Kidney epithelial cell (primary cell): ENCODE data around the gene TMEM218. TPM values are rescaled to one million over a fixed set of nuclear protein-coding genes. Genes with fewer than 3 reads are reported as not detected.

Experiments used
- DNase-seq: peaks from one replicate; pipeline ENCODE4 v3.0.0-alpha.2; 2010; ENCODE audit warnings: low read depth
- H3K27me3 ChIP-seq: 2 replicates; pipeline ENCODE4 v1.6.0; 2011; ENCODE audit warnings: low read length; ENCODE audit not compliant: control insufficient read depth, insufficient read depth
- H3K36me3 ChIP-seq: 2 replicates; pipeline ENCODE4 v1.5.1; 2011; ENCODE audit warnings: low read length; ENCODE audit not compliant: control insufficient read depth, insufficient read depth
- H3K4me3 ChIP-seq: 2 replicates; pipeline ENCODE4 v1.5.1; 2011; ENCODE audit warnings: low read depth, mild to moderate bottlenecking, control low read depth, low read length
- CTCF ChIP-seq: IDR thresholded peaks from 2 replicates; pipeline ENCODE4 v1.5.1; 2011; ENCODE audit warnings: mild to moderate bottlenecking, moderate library complexity, low read length, control low read depth, inconsistent platforms; ENCODE audit not compliant: insufficient read depth, poor library complexity, severe bottlenecking
- total RNA-seq: library from RNA; depleted of rRNA; stranded (reverse); fragments of >200 nt; gene quantifications from 2 replicates; pipeline ENCODE4 v1.2.3, GENCODE V29; 2015

Gene TMEM218
- total RNA-seq, 1 donor from 2014 or later: 19.6 TPM

- no peaks in the 10 kb centered on the region for H3K27me3 ChIP-seq
- no peak for DNase-seq
- TF ChIP-seq CTCF: no peak
- H3K4me3 ChIP-seq: no peak overlapping the region
- H3K36me3 ChIP-seq: no peaks in the 10 kb centered on the region
Measured at GRCh38 chr11:125124618-125124992, 13.2 kb upstream of the TMEM218 start.

GRCh38 chr11:125123947-125124617 lies 12.7 kb upstream of the TMEM218 start:
- Histone ChIP-seq H3K4me3 (no peak overlapping the region), H3K27me3 (no peaks in the 10 kb centered on the region), H3K36me3 (no peaks in the 10 kb centered on the region)
- DNase-seq: no peak
- peak; percentile 49 for TF ChIP-seq CTCF

GRCh38 chr11:125123194-125123946 lies 11.9 kb upstream of the TMEM218 start:
- TF ChIP-seq CTCF: no peak
- Histone ChIP-seq H3K4me3 (no peak overlapping the region), H3K36me3 (no peaks in the 10 kb centered on the region), H3K27me3 (no peaks in the 10 kb centered on the region)
- no peak for DNase-seq

DNA sequence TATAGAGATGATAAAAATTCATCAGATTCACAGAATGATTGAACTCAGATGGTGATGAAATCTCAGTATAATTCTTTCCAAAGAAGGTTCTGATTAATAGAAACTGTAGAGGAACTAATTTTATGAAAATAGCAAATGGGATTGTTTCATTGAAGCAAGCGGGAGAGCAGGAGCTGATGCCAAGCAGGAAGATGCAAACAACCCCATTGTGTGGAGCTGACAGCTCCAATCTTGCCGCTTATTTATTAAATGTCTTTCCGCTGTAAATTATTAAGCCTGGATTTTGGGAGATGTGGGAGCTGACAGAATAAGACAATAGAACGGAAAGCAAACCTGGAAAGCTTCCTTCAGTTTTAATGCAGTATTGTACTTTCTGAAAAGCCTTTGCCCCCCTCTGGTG lies 6.0 kb upstream of the TMEM218 start:
- no peak for TF ChIP-seq CTCF
- H3K4me3 ChIP-seq: no peak overlapping the region
- H3K27me3 ChIP-seq: no peaks in the 10 kb centered on the region
- DNase-seq: no peak
- no peaks in the 10 kb centered on the region for H3K36me3 ChIP-seq

DNA sequence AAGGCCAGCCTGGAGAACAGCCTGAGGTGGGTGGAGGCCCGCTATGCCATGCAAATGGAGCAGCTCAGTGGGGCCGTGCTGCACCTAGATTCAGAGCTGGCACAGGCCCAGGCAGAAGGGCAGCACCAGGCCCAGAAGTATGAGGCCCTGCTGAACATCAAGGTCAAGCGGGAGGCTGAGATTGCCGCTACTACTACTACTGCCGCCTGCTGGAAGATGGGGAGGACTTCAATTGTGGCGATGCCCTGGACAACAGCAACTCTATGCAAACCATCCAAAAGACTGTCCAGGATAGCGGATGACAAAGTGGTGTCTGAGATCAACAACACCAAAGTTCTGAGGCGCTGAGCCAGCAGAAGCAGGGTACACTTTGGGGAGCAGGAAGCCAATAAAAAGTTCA lies 3.1 kb upstream of the TMEM218 start:
- TF ChIP-seq CTCF: no peak
- DNase-seq: no peak
- Histone ChIP-seq H3K4me3 (no peak overlapping the region), H3K36me3 (no peaks in the 10 kb centered on the region), H3K27me3 (no peaks in the 10 kb centered on the region)
